SK-N-SH treated with all-trans-retinoic acid at 6 μM for 48 hours (cell line): ENCODE results near the gene ELOVL6.

Experiments
- ATAC-seq: fragments of 200-7000 bp; cut with Tn5 transposase; 3 replicates; pipeline ENCODE4 v1.9.1; 2020; ENCODE audit warnings: mild to moderate bottlenecking, moderate library complexity
- ARNTL ChIP-seq: fragments of 450-650 bp; formaldehyde crosslinking; IDR thresholded peaks from 2 replicates; pipeline ENCODE4 v1.5.0; 2020; ENCODE audit warnings: low read depth, mild to moderate bottlenecking, moderate library complexity, borderline replicate concordance
- BACH2 ChIP-seq: fragments of 250-450 bp; sonication (Bioruptor Pico); IDR thresholded peaks from 2 replicates; pipeline ENCODE4 v1.9.0; 2021; ENCODE audit warnings: mild to moderate bottlenecking, borderline replicate concordance
- CREB5 ChIP-seq: fragments of 250-450 bp; sonication (Bioruptor Pico); IDR thresholded peaks from 2 replicates; pipeline ENCODE4 v1.5.1; 2020; ENCODE audit warnings: low read depth, mild to moderate bottlenecking, moderate library complexity
- ESRRG ChIP-seq: fragments of 250-450 bp; sonication (Bioruptor Pico); IDR thresholded peaks from 2 replicates; pipeline ENCODE4 v1.6.1; 2021; ENCODE audit warnings: mild to moderate bottlenecking
- GLIS3 ChIP-seq: fragments of 250-450 bp; sonication (Bioruptor Pico); IDR thresholded peaks from 2 replicates; pipeline ENCODE4 v1.5.0; 2020; ENCODE audit warnings: mild to moderate bottlenecking, moderate library complexity
- ISL1 ChIP-seq: fragments of 250-450 bp; sonication (Bioruptor Pico); IDR thresholded peaks from 2 replicates; pipeline ENCODE4 v2.1.2; 2022; ENCODE audit warnings: mild to moderate bottlenecking, moderate library complexity
- PPARA ChIP-seq: fragments of 250-450 bp; sonication (Bioruptor Pico); IDR thresholded peaks from 2 replicates; pipeline ENCODE4 v1.5.0; 2020; ENCODE audit warnings: mild to moderate bottlenecking, borderline replicate concordance
- SNAI2 ChIP-seq: fragments of 250-450 bp; sonication (Bioruptor Pico); IDR thresholded peaks from 2 replicates; pipeline ENCODE4 v1.5.0; 2020; ENCODE audit warnings: mild to moderate bottlenecking, moderate library complexity
- TCF4 ChIP-seq: fragments of 250-450 bp; sonication (Bioruptor Pico); IDR thresholded peaks from 2 replicates; pipeline ENCODE4 v1.8.0; 2021; ENCODE audit warnings: mild to moderate bottlenecking, moderate library complexity, borderline replicate concordance
- TOX ChIP-seq: fragments of 250-450 bp; sonication (Bioruptor Pico); IDR thresholded peaks from 2 replicates; pipeline ENCODE4 v1.8.0; 2021; ENCODE audit warnings: mild to moderate bottlenecking, moderate library complexity, borderline replicate concordance
- TSHZ2 ChIP-seq: fragments of 250-450 bp; sonication (Bioruptor Pico); IDR thresholded peaks from 2 replicates; pipeline ENCODE4 v1.5.0; 2020; ENCODE audit warnings: mild to moderate bottlenecking, moderate library complexity
- ZC3H10 ChIP-seq: fragments of 250-450 bp; sonication (Bioruptor Pico); IDR thresholded peaks from 2 replicates; pipeline ENCODE4 v1.5.1; 2021; ENCODE audit warnings: mild to moderate bottlenecking, moderate library complexity
- ZFP3 ChIP-seq: fragments of 250-450 bp; sonication (Bioruptor Pico); IDR thresholded peaks from 2 replicates; pipeline ENCODE4 v1.5.0; 2020; ENCODE audit warnings: mild to moderate bottlenecking, moderate library complexity
- ZNF70 ChIP-seq: fragments of 450-650 bp; formaldehyde crosslinking; IDR thresholded peaks from 2 replicates; pipeline ENCODE4 v1.5.0; 2020; ENCODE audit warnings: mild to moderate bottlenecking, moderate library complexity
- ZNF8 ChIP-seq: fragments of 450-650 bp; formaldehyde crosslinking; IDR thresholded peaks from 2 replicates; pipeline ENCODE4 v1.5.0; 2020; ENCODE audit warnings: mild to moderate bottlenecking, moderate library complexity
- TF ChIP-seq, protein P1 (sequence below): fragments of 250-450 bp; sonication (Bioruptor Pico); IDR thresholded peaks from 2 replicates; pipeline ENCODE4 v1.8.0; 2020; ENCODE audit warnings: mild to moderate bottlenecking, moderate library complexity, borderline replicate concordance

ELOVL6 gene

DNA sequence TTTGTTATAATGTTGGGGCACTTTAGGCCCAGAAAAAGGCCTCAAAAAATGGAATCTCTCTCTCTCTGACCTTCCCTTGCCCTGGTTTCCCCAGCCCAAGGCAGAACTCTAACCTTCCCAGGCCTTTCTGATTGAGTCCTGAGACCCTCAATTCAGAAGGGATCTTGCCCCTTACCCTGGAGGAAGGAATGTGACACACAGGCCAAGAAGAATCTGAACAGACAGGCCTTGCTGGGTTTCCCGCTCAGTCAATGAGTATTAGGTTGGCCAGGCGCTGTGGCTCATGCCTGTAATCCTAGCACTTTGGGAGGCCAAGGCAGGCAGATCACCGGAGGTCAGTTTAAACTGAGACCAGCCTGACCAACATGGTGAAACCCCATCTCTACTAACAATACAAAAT is 27.6 kb downstream of the ELOVL6 start (continued):
- TF ChIP-seq TSHZ2 (CRISPR knock-in tag), result no peak
- no peak for TF ChIP-seq ESRRG (CRISPR knock-in tag)
- TF ChIP-seq GLIS3 (CRISPR knock-in tag), result no peak
- TF ChIP-seq ZNF70 (CRISPR knock-in tag), result no peak
- no peak for TF ChIP-seq SNAI2 (CRISPR knock-in tag)
- no peak for TF ChIP-seq ZNF8 (CRISPR knock-in tag)
- no peak for TF ChIP-seq CREB5 (CRISPR knock-in tag)
- no peak for TF ChIP-seq ZC3H10 (CRISPR knock-in tag)
- TF ChIP-seq PPARA (CRISPR knock-in tag), result no peak
- no peak for TF ChIP-seq ISL1 (CRISPR knock-in tag)
- no peak for TF ChIP-seq ARNTL
- TF ChIP-seq, all 23 proteins: peak for 0

DNA sequence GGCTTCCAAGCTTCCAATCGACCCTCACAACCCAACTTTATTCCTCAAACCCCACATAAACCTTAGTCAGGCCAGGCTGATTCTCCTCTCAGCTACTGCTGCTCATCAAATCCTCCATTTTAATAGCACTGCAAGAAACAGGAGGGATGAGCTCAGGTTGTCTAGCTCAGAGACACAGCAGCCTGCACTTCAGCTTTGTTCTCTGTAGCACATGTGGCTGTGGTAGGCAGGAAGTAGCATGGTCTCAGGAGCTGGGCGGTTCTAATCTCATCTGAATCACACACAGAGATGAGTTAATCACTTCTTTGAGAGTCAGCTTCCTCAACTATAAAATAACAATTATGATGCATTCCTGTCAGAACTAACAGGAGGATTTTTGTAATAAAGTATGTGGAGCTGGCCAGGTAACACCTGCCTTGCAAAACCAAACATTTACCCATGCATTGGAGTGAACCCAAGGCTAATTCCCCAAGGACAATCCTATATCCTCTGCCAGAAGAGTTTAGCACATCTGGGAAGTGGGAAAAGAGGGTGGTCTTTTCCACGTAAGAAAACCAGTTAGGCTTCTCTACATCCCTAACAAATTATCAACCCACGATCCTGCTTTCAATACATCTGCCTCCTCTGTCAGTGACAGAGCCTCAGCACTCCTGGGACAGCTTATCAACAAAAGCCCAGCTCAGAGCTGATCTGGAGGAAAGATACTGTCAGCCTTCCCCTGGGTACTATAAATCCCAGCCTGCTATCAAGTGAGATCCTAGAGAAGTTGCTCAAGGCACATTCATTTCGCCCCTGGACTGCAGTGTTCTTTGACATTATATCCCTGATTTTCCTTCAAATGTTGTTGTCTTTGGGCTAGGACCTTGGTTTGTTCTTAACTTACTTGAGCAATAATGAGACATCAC is 32.8 kb downstream of the ELOVL6 start:
- TF ChIP-seq, protein P1, sequence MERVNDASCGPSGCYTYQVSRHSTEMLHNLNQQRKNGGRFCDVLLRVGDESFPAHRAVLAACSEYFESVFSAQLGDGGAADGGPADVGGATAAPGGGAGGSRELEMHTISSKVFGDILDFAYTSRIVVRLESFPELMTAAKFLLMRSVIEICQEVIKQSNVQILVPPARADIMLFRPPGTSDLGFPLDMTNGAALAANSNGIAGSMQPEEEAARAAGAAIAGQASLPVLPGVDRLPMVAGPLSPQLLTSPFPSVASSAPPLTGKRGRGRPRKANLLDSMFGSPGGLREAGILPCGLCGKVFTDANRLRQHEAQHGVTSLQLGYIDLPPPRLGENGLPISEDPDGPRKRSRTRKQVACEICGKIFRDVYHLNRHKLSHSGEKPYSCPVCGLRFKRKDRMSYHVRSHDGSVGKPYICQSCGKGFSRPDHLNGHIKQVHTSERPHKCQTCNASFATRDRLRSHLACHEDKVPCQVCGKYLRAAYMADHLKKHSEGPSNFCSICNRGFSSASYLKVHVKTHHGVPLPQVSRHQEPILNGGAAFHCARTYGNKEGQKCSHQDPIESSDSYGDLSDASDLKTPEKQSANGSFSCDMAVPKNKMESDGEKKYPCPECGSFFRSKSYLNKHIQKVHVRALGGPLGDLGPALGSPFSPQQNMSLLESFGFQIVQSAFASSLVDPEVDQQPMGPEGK (CRISPR knock-in tag), result no peak
- TF ChIP-seq ISL1 (CRISPR knock-in tag) (peak; percentile 43; the same call in 1 of the 2 replicates), ESRRG (CRISPR knock-in tag) (no peak), TSHZ2 (CRISPR knock-in tag) (peak; percentile 74), ZFP3 (CRISPR knock-in tag) (no peak), PPARA (CRISPR knock-in tag) (no peak)
- ATAC-seq, result peak; percentile 75

DNA sequence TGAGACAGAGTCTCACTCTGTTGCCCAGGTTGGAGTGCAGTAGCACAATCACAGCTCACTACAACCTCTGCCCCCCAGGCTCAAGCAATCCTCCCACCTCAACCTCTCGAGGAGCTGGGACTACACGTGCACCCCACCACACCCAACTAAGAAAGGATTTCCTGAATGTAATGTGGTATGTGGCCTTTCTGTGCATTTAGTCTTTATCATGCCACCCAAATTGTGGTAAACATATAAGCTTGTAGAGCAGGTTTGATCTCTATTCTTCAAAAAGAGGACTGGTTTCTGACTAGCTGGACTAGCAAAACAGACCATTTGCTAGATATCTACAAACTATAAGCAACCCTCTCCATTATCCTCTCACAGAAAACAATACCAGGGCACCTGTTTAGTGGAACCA is 33.6 kb downstream of the ELOVL6 start:
- no peak for ATAC-seq

More for the DNA sequence above, 33.6 kb downstream of the ELOVL6 start:
- TF ChIP-seq CREB5 (CRISPR knock-in tag) (no peak), ZFP3 (CRISPR knock-in tag) (no peak), BACH2 (CRISPR knock-in tag) (no peak), ZNF70 (CRISPR knock-in tag) (no peak), TCF4 (CRISPR knock-in tag) (no peak), TSHZ2 (CRISPR knock-in tag) (no peak), ZNF8 (CRISPR knock-in tag) (no peak), GLIS3 (CRISPR knock-in tag) (no peak), ESRRG (CRISPR knock-in tag) (no peak), TOX (CRISPR knock-in tag) (no peak)
